ENCODE results near the gene ABCB10.
"Not testable (repeated sequence)": the region's sequence is repeated elsewhere in the genome, so short reads cannot be mapped to it uniquely, and the experiment has no call there.

Gene ABCB10

GRCh38 chr1:229526695-229527094, 31.8 kb downstream of the ABCB10 start:
- H3K4me3 ChIP-seq (ENCODE audit: insufficient read depth, low read length, poor library complexity, severe bottlenecking), result no peak overlapping the region
- H3K9me2 ChIP-seq (replicated peaks; ENCODE audit: insufficient read depth, low read length), result no peaks in the 10 kb centered on the region
- H4K20me1 ChIP-seq (ENCODE audit: low read depth, low read length), result no peaks in the 10 kb centered on the region
- no peaks in the 10 kb centered on the region for H3F3A ChIP-seq (ENCODE audit: insufficient read depth)
- no peaks in the 10 kb centered on the region; the same call in 1 of the 2 replicates for H3K36me3 ChIP-seq (ENCODE audit: low read length)
- H3K27ac ChIP-seq (ENCODE audit: low read depth, low read length), result no peak overlapping the region
- H3K27me3 ChIP-seq (ENCODE audit: low read length), result no peaks in the 10 kb centered on the region
- H3K4me2 ChIP-seq (ENCODE audit: low read depth, low read length, poor library complexity, severe bottlenecking), result no peak overlapping the region
- H3K9ac ChIP-seq (ENCODE audit: low read length), result no peak overlapping the region
- no peaks in the 10 kb centered on the region for H3K9me3 ChIP-seq (ENCODE audit: insufficient read depth, low read length)
- no peak overlapping the region for H2AFZ ChIP-seq (ENCODE audit: low read depth, low read length, severe bottlenecking)
- TF ChIP-seq CTCF (IDR thresholded peaks at IDR 0.05; ENCODE audit: insufficient read depth, low read length, poor library complexity, severe bottlenecking), result no peak
- TF ChIP-seq EZH2phosphoT487 (conservative IDR thresholded peaks at IDR 0.05; ENCODE audit: low read length), result no peak
- no peaks in the 10 kb centered on the region for H3K79me2 ChIP-seq (ENCODE audit: insufficient read depth, low read length)

DNA sequence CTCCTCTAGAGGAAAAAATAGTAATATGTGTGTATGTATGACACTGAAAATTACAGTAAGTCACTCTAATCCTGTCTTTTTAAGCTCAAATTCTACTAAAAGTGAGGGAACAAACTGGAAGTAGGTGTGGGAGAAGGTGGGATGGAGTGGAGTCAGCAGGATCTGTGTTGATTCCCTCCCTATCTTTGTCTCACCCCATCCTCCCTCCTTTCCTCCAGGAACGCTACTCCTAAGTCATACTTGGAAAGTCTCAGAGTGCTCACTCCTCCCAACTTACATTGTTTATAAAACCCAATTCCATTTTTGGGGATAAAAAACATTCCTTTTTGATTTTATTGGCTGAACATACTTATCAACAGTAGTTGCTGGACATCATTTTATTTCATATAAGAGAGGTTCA, 35.5 kb downstream of the ABCB10 start:
- Histone ChIP-seq H3K9ac (ENCODE audit: low read length) (no peak overlapping the region), H3K4me3 (ENCODE audit: insufficient read depth, low read length, poor library complexity, severe bottlenecking) (no peak overlapping the region), H3K4me2 (ENCODE audit: low read depth, low read length, poor library complexity, severe bottlenecking) (no peak overlapping the region), H3K27me3 (ENCODE audit: low read length) (no peaks in the 10 kb centered on the region), H3K36me3 (ENCODE audit: low read length) (no peaks in the 10 kb centered on the region), H4K20me1 (ENCODE audit: low read depth, low read length) (no peaks in the 10 kb centered on the region), H3K27ac (ENCODE audit: low read depth, low read length) (no peak overlapping the region), H3F3A (ENCODE audit: insufficient read depth) (no peaks in the 10 kb centered on the region), H2AFZ (ENCODE audit: low read depth, low read length, severe bottlenecking) (no peak overlapping the region), H3K9me3 (ENCODE audit: insufficient read depth, low read length) (no peaks in the 10 kb centered on the region), H3K79me2 (ENCODE audit: insufficient read depth, low read length) (no peaks in the 10 kb centered on the region), H3K9me2 (replicated peaks; ENCODE audit: insufficient read depth, low read length) (no peaks in the 10 kb centered on the region)
- TF ChIP-seq EZH2phosphoT487 (conservative IDR thresholded peaks at IDR 0.05; ENCODE audit: low read length) (no peak), CTCF (IDR thresholded peaks at IDR 0.05; ENCODE audit: insufficient read depth, low read length, poor library complexity, severe bottlenecking) (no peak)

DNA sequence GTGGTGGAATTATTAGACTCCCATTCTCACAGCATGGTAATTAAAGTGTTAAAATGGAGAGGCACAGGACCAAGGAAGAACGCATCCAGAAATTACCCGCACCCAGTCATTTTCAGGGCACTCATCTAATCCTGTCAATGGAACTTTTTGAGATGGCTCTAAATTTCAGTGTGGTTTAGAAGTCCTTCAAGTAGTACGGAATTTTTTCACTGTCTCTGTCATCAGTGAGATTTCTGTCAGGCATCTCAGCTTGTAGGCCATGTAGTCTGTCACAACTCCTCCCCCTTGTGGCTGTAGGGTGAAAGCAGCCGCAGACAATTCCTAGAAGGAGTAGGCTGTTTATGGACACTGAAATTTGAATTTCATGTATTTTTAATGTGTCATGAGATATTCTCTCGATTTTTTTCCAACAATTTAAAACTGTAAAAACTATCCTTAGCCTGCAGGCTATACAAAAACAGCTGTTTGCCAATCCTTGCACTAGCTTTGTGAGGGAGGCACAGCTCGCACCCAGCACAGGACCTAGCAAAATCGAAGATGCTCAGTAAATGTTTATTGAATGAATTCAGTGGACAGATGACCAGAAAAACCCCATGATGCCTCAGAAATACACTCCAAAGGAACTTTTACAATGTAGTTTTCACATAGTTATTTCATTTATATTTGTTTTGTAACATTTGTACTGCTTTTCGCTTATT, 43.8 kb downstream of the ABCB10 start:
- Histone ChIP-seq H4K20me1 (ENCODE audit: low read depth, low read length) (no peaks in the 10 kb centered on the region), H3K4me3 (ENCODE audit: insufficient read depth, low read length, poor library complexity, severe bottlenecking) (no peak overlapping the region), H2AFZ (ENCODE audit: low read depth, low read length, severe bottlenecking) (no peak overlapping the region), H3K36me3 (ENCODE audit: low read length) (no peaks in the 10 kb centered on the region), H3F3A (ENCODE audit: insufficient read depth) (no peaks in the 10 kb centered on the region), H3K9me2 (replicated peaks; ENCODE audit: insufficient read depth, low read length) (no peaks in the 10 kb centered on the region), H3K4me2 (ENCODE audit: low read depth, low read length, poor library complexity, severe bottlenecking) (no peak overlapping the region), H3K9ac (ENCODE audit: low read length) (no peak overlapping the region), H3K27me3 (ENCODE audit: low read length) (no peaks in the 10 kb centered on the region), H3K27ac (ENCODE audit: low read depth, low read length) (no peak overlapping the region), H3K79me2 (ENCODE audit: insufficient read depth, low read length) (no peaks in the 10 kb centered on the region), H3K9me3 (ENCODE audit: insufficient read depth, low read length) (no peaks in the 10 kb centered on the region)
- peak; percentile 60 for TF ChIP-seq CTCF (IDR thresholded peaks at IDR 0.05; ENCODE audit: insufficient read depth, low read length, poor library complexity, severe bottlenecking)
- TF ChIP-seq EZH2phosphoT487 (conservative IDR thresholded peaks at IDR 0.05; ENCODE audit: low read length), result no peak

- not testable (repeated sequence) for H4K20me1 ChIP-seq (ENCODE audit: low read depth, low read length); H3K4me2 ChIP-seq (ENCODE audit: low read depth, low read length, poor library complexity, severe bottlenecking); H3F3A ChIP-seq (ENCODE audit: insufficient read depth); H3K9ac ChIP-seq (ENCODE audit: low read length); H3K36me3 ChIP-seq (ENCODE audit: low read length); H3K9me2 ChIP-seq (replicated peaks; ENCODE audit: insufficient read depth, low read length); H2AFZ ChIP-seq (ENCODE audit: low read depth, low read length, severe bottlenecking); H3K27ac ChIP-seq (ENCODE audit: low read depth, low read length); H3K9me3 ChIP-seq (ENCODE audit: insufficient read depth, low read length); H3K4me3 ChIP-seq (ENCODE audit: insufficient read depth, low read length, poor library complexity, severe bottlenecking); H3K27me3 ChIP-seq (ENCODE audit: low read length)
- H3K79me2 ChIP-seq (ENCODE audit: insufficient read depth, low read length), result peaks cover 14% of the 10 kb centered on the region
Measured at GRCh38 chr1:229511625-229512024, 46.9 kb downstream of the ABCB10 start.

DNA sequence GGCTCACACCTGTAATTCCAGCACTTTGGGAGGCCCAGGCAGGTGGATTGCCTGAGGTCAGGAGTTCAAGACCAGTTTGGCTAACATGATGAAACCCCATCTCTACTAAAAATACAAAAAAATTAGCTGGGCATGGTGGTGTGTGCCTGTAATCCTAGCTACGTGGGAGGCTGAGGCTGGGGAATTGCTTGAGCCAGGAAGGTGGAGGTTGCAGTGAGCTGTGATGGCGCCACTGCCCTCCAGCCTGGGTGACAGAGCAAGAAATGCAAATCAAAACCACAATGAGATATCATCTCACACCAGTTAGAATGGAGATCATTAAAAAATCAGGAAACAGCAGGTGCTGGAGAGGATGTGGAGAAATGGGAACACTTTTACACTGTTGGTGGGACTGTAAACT, 47.3 kb downstream of the ABCB10 start:
- not testable (repeated sequence) for H2AFZ ChIP-seq (ENCODE audit: low read depth, low read length, severe bottlenecking); H3K4me2 ChIP-seq (ENCODE audit: low read depth, low read length, poor library complexity, severe bottlenecking); H3K9ac ChIP-seq (ENCODE audit: low read length); H3K27me3 ChIP-seq (ENCODE audit: low read length); H3F3A ChIP-seq (ENCODE audit: insufficient read depth); H4K20me1 ChIP-seq (ENCODE audit: low read depth, low read length); H3K27ac ChIP-seq (ENCODE audit: low read depth, low read length); H3K36me3 ChIP-seq (ENCODE audit: low read length); H3K4me3 ChIP-seq (ENCODE audit: insufficient read depth, low read length, poor library complexity, severe bottlenecking); H3K9me2 ChIP-seq (replicated peaks; ENCODE audit: insufficient read depth, low read length); H3K9me3 ChIP-seq (ENCODE audit: insufficient read depth, low read length)
- peaks cover 19% of the 10 kb centered on the region for H3K79me2 ChIP-seq (ENCODE audit: insufficient read depth, low read length)

Measured in SU-DHL-6 (cell line).